22Rv1 (cell line): ENCODE results near the gene MAN1C1.

Experiments
- ZFX ChIP-seq: fragments of 450-650 bp; IDR thresholded peaks from 2 replicates; pipeline ENCODE4 v1.6.1; 2017; ENCODE audit warnings: antibody characterized with exemption, borderline replicate concordance
- TF ChIP-seq, protein P1 (sequence below): fragments of 450-650 bp; IDR thresholded peaks from 2 replicates; pipeline ENCODE4 v1.5.1; 2017; ENCODE audit warnings: mild to moderate bottlenecking

DNA sequence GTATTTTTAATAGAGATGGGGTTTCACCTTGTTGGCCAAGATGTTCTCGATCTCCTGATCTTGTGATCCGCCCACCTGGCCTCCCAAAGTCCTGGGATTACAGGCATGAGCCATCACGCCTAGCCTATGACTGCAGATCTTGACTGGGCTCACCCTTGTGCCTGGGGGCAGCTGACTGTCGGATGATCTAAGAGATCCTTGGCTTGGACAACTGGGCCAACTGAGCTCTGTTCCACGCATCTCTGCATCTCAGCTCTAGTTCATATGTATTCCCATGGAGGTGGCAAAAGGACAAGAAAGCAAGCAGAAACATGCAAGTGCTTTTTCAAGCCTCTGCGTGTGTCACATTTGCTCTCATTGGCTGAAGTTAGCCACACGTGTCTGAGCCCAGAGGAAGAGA, 107.6 kb downstream of the MAN1C1 start:
- TF ChIP-seq, protein P1, sequence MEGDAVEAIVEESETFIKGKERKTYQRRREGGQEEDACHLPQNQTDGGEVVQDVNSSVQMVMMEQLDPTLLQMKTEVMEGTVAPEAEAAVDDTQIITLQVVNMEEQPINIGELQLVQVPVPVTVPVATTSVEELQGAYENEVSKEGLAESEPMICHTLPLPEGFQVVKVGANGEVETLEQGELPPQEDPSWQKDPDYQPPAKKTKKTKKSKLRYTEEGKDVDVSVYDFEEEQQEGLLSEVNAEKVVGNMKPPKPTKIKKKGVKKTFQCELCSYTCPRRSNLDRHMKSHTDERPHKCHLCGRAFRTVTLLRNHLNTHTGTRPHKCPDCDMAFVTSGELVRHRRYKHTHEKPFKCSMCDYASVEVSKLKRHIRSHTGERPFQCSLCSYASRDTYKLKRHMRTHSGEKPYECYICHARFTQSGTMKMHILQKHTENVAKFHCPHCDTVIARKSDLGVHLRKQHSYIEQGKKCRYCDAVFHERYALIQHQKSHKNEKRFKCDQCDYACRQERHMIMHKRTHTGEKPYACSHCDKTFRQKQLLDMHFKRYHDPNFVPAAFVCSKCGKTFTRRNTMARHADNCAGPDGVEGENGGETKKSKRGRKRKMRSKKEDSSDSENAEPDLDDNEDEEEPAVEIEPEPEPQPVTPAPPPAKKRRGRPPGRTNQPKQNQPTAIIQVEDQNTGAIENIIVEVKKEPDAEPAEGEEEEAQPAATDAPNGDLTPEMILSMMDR = no peak
- TF ChIP-seq ZFX = no peak
